NCI-H146 treated with DMSO at 0.1 percent for 48 hours (cell line): Measurements from ENCODE around the gene RPL18.
"Not testable (repeated sequence)": the region's sequence is repeated elsewhere in the genome, so short reads cannot be mapped to it uniquely, and the experiment has no call there.

Experiments used
- DNase-seq: peaks from one replicate; lab custom pipeline; 2025; ENCODE audit not compliant: unreplicated experiment; lab: John Stamatoyannopoulos, UW

RPL18 gene

DNA sequence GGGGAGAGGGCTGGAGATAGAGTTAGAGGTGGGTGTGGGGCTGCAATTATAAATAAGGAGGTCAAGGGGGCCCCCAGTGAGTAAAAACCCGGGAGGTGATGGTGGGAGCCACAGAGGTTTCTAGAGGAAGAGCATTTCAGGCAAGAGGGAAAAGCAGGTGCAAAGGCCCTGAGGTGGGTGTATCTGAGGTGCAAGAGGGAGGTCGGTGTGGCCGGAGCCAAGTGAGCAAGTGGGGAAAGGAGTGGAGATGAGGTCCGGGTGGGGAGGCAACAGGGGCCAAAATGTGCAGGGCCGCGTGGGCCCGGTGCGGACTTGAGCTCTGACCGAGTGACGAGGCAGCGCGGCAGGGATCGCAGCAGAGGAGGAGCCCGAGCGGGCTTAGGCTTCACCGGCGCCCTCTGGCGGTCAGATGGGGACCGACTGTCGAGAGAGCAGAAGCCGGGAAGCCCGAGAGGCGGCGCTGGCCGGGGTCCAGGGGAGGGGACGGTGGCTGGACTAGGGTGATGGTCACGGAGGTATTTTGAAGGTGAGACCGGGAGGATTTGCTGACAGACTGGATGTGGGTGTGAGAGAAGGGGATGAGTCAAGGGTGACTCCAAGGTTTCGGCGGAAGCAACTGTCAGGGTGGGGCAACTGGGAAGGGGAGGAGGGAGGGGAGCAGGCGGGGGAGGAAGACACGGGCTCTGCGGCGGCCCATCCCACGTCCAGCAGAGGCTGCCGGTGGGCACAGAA lies 30.1 kb downstream of the RPL18 start:
- DNase-seq, result peak; percentile 68

DNA sequence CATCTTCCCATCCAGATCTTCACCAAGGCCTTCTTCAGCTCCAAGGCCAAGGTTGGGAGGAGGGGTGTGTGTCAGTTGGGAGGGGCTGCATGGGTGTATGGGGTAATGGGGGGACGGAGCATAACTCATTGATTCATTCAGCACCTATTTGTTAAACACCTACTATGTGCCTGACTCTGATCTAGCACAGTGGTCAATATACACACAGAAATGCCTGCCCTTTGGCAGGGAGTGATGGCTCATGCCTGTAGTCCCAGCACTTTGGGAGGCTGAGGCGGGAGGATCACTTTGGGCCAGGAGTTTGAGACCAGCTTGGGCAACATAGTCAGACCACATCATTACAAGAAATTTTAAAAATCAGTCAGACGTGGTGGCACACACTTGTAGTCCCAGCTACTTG lies 31.6 kb downstream of the RPL18 start:
- no peak for DNase-seq

DNA sequence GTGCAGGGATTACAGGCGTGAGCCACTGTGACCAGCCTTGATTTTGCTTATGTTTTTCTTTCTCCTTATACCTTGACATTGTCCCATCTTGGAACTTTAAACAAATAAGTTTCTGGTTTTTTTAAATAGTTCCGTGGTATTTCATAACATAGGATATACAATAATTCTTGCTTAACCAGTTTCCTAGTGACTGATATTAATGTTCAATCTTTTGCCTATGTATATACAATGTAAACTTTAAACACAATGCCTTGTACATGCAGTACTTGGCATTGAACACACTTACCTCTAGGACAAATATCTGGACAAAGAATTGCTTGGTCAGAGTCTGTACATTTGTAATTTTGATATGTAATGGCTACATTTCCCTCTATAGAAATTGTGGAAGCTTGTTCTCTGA lies 36.8 kb downstream of the RPL18 start:
- no peak for DNase-seq

DNA sequence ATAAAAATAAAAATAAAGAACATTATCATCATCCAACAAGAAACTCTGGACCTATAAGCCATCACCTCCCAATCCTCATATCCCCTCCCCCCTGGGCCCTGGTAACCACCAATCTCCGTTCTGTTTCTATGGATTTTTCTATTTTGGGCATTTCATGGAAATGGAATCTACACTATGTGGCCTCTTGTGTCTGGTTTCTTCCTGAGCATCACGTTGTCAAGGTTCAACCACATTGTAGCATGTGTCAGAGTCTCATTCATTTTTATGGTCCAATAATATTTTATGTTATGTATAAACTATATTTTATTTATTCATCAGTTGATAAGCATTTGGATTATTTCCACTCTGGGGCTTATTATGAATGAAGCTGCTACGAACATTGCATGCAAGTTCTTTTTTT lies 40.1 kb downstream of the RPL18 start:
- no peak for DNase-seq

DNA sequence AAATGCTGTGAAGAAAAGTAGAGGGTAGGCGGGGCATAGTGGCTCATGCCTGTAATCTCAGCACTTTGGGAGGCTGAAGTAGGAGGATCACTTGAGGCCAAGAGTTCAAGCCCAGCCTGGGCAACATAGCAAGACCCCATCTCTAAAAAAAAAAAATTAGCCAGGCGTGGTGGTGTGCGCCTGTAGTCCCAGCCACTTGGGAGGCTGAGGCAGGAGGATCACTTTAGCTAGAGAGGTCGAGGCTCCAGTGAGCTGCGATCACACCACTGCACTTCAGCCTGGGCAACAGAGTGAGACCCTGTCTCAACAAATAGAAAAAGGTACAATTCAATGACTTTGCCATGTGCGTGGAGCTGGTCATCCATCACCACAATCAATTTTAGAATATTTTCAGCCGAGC lies 41.1 kb downstream of the RPL18 start:
- DNase-seq, result not testable (repeated sequence)

DNA sequence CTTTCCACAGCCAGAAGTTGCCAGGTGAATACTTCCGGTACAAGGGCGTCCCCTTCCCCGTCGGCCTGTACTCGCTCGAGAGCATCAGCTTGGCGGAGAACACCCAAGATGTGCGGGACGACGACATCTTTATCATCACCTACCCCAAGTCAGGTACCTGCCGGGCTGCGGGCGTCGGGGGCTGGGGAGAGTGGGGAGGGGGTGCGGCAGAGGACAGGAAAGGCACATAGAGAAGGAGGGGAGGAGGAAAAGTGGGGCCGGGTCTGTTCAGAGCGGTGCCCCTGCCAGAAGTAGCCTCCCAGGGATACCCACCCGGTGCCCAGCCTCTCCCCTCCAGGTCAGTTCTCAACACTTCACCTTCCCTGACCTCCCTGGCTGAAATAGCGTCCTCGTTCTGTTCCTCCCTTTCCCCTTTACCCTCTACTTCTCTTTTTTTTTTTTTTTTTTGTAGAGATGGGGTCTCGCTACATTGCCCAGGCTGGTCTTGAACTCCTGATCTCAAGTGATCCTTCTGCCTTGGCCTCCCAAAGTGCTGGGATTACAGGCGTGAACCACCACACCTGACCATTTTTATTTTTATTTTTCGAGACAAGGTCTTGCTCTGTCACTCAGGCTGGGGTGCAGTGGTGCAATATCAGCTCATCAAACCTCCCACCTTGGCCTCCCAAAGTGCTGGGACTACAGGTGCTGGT lies 42.9 kb downstream of the RPL18 start:
- no peak for DNase-seq

DNA sequence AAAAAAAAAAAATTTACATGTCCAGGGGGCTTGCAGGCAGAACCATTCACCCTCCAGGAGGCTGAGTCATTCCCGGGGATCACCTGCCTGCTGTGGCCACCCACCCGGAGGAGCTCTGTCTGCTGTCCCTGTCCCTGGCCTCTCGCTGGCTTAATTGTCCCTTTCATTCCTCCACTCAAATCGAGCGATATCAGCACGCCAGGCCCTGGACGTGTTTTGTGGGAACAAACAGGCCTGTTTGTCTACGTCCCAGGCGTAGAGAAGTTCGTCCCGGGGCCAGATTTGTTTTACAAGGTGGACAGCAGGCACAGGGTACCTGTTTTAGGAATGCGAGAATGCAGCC lies 45.8 kb downstream of the RPL18 start:
- no peak for DNase-seq

DNA sequence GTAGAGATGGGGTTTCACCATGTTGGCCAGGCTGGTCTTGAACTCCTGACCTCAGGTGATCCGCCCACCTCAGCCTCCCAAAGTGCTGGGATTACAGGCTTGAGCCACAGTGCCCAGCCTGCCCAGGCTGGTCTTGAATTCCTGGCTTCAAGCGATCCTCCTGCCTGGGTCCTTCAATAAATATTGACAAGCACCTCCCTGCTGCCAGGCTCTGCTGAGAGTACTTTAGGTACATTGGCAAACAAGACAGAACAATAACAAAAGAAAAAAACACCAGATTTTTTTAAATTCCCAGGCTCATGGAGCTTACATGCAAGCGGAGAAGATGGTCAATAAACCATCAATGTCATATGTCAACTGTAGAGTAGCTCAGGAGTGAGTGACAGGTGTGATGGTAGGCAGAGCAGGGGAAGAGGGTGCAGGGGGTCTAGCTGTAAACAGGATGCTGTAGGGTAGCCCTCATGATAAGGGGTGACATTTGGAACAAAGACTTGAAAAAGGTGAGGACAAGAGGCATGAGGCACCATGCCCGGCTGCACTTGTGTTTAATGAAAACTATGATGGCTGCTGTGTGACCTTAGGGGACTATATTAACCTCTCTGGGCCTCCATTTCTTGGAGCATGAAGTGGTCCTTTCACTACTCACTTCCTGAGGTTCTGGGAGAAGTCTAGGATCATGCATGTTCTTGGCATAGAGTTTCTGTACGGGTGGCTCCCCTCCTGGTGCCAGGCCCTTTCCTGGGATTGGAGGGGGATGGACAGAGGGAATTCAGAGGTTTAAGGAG lies 47.4 kb downstream of the RPL18 start:
- no peak for DNase-seq

DNA sequence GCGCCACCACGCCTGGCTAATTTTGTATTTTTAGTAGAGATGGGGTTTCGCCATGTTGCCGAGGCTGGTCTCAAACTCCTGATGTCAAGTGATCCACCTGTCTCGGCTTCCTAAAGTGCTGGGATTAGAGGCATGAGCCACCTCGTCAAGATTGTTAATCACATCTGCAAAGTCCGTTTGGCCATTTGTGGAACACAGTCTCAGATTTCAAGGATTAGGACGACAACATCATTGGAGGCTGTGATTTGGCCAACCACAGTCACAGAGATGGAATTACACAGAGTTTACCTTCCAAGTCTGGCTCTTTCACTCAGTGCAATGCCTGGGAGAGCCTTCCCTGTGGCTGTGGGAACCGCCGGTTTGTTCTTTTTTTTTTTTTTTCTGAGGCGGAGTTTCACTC lies 49.2 kb downstream of the RPL18 start:
- DNase-seq, result no peak

DNA sequence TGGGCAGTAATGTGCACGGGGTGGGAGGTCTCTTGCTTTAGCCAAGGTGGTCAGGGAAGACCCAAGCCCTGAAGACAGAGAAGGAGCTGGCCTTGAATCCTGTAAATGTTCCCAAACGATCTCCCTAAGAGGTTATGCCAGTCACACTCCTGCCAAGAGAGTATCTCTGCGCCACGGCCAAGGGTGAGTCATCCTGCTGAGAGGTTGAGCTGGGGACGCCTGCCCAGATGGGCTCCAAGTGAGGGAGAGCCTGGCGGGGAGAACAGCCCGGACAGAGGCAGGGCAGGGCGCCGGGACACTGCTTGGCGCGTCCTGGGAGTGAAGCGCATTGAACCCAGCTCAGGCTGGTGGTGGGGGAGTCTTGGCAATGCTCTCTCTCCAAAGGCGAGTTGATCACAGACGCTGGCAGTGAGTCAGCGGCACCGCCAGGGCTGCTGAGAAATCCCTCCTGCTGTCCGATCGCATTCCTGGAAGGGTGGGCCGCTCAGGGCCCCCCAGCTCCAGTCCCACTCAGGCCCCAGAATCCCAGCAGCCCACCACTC lies 50.6 kb downstream of the RPL18 start:
- DNase-seq, result no peak
